OCI-LY1 (cell line): Measurements from ENCODE around the gene PARL.
"Not testable (repeated sequence)": the region's sequence is repeated elsewhere in the genome, so short reads cannot be mapped to it uniquely, and the experiment has no call there.

Source experiments
- H2AFZ ChIP-seq: fragments of 200-600 bp; sonication (generic), shearing (Covaris generic); 2 replicates; pipeline ENCODE4 v1.6.0; 2014; ENCODE audit warnings: antibody characterized with exemption, mild to moderate bottlenecking, low read length
- H3F3A ChIP-seq: fragments of 200-600 bp; sonication (generic), shearing (Covaris generic); 2 replicates; pipeline ENCODE4 v1.6.0; 2014; ENCODE audit warnings: mild to moderate bottlenecking, antibody characterized with exemption, low read length, moderate library complexity; ENCODE audit not compliant: insufficient read depth
- H3K27ac ChIP-seq: fragments of 200-600 bp; sonication (generic); 2 replicates; pipeline ENCODE4 v1.5.1; 2014; ENCODE audit warnings: low read length, mixed run types, mild to moderate bottlenecking, low read depth; ENCODE audit not compliant: poor library complexity, severe bottlenecking
- H3K27me3 ChIP-seq: fragments of 200-600 bp; sonication (generic); 2 replicates; pipeline ENCODE4 v1.6.0; 2014; ENCODE audit warnings: antibody characterized with exemption, mild to moderate bottlenecking, low read length, moderate library complexity; ENCODE audit not compliant: insufficient read depth
- H3K36me3 ChIP-seq: fragments of 200-600 bp; sonication (generic); 2 replicates; pipeline ENCODE4 v1.6.1; 2014; ENCODE audit warnings: mild to moderate bottlenecking, antibody characterized with exemption, low read length, moderate library complexity, mixed read lengths; ENCODE audit not compliant: insufficient read depth
- H3K4me1 ChIP-seq: fragments of 200-600 bp; sonication (generic); 2 replicates; pipeline ENCODE4 v1.5.1; 2014; ENCODE audit warnings: mild to moderate bottlenecking, low read length, moderate library complexity; ENCODE audit not compliant: insufficient read depth, severe bottlenecking
- H3K4me2 ChIP-seq: fragments of 200-600 bp; sonication (generic), shearing (Covaris generic); 2 replicates; pipeline ENCODE4 v1.6.1; 2014; ENCODE audit warnings: low read length
- H3K4me3 ChIP-seq: fragments of 200-600 bp; sonication (generic); 2 replicates; pipeline ENCODE4 v1.5.1; 2014; ENCODE audit warnings: low read length, low read depth, mild to moderate bottlenecking, mixed read lengths; ENCODE audit not compliant: poor library complexity, severe bottlenecking
- H3K79me2 ChIP-seq: fragments of 200-600 bp; shearing (Covaris generic); 2 replicates; pipeline ENCODE4 v1.6.1; 2016; ENCODE audit warnings: mixed run types, low read length, mixed read lengths; ENCODE audit not compliant: insufficient read depth
- H3K9ac ChIP-seq: fragments of 200-600 bp; sonication (generic), shearing (Covaris generic); 2 replicates; pipeline ENCODE4 v1.6.1; 2014; ENCODE audit warnings: mild to moderate bottlenecking, low read length, mixed read lengths
- H3K9me2 ChIP-seq: fragments of 200-600 bp; sonication (generic), shearing (Covaris generic); 2 replicates; pipeline ENCODE4 v1.6.1; 2014; ENCODE audit warnings: low read depth, mild to moderate bottlenecking, low read length, mixed read lengths
- H3K9me3 ChIP-seq: fragments of 200-600 bp; shearing (Covaris generic); 2 replicates; pipeline ENCODE4 v1.6.1; 2014; ENCODE audit warnings: low read length, mixed read lengths
- H4K20me1 ChIP-seq: fragments of 200-600 bp; sonication (generic), shearing (Covaris generic); 2 replicates; pipeline ENCODE4 v1.6.0; 2016; ENCODE audit warnings: mild to moderate bottlenecking, low read length; ENCODE audit not compliant: insufficient read depth
- EZH2 ChIP-seq: fragments of 200-600 bp; sonication (generic), shearing (Covaris generic); IDR thresholded peaks from 2 replicates; pipeline ENCODE4 v1.8.0; 2017; ENCODE audit warnings: borderline replicate concordance, mixed run types, mild to moderate bottlenecking, antibody characterized with exemption, low read length, moderate library complexity, mixed read lengths
- TF ChIP-seq, protein P1 (sequence below): fragments of 200-600 bp; sonication (generic), shearing (Covaris generic); IDR thresholded peaks from 2 replicates; pipeline ENCODE4 v1.5.1; 2017; ENCODE audit warnings: mild to moderate bottlenecking, antibody characterized with exemption, low read length, moderate library complexity, mixed read lengths

The PARL gene

DNA sequence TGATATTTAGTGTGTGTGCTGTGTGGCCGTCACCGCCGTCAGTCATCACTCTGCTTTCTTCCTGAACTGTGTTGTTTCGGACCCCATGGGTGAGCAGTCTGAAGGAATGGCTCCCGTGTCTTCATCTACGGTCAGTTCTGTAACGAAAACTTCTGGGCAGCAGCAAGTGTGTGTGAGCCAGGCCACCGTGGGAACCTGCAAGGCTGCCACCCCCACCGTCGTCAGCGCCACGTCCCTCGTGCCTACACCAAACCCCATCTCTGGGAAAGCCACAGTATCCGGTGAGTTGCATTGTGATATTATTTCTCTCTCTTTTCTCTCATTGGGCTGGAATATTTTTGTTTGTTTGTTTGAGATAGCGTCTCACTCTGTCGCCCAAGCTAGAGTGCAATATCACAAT, 94.0 kb downstream of the PARL start:
- H3K27ac ChIP-seq = no peak overlapping the region
- H3K9ac ChIP-seq = no peak overlapping the region
- H3K36me3 ChIP-seq = peaks cover 95% of the 10 kb centered on the region
- no peaks in the 10 kb centered on the region for H3K9me3 ChIP-seq
- no peak overlapping the region for H3K4me2 ChIP-seq
- H3F3A ChIP-seq = no peaks in the 10 kb centered on the region
- no peak overlapping the region for H3K4me3 ChIP-seq
- H2AFZ ChIP-seq = no peak overlapping the region
- 0 out of 2 replicates have a peak, but pooled peaks cover 3% of the 10 kb centered on the region for H4K20me1 ChIP-seq
- no peaks in the 10 kb centered on the region for H3K9me2 ChIP-seq
- no peaks in the 10 kb centered on the region for H3K27me3 ChIP-seq
- H3K4me1 ChIP-seq = no peaks in the 10 kb centered on the region
- no peaks in the 10 kb centered on the region for H3K79me2 ChIP-seq
- TF ChIP-seq, protein P1, sequence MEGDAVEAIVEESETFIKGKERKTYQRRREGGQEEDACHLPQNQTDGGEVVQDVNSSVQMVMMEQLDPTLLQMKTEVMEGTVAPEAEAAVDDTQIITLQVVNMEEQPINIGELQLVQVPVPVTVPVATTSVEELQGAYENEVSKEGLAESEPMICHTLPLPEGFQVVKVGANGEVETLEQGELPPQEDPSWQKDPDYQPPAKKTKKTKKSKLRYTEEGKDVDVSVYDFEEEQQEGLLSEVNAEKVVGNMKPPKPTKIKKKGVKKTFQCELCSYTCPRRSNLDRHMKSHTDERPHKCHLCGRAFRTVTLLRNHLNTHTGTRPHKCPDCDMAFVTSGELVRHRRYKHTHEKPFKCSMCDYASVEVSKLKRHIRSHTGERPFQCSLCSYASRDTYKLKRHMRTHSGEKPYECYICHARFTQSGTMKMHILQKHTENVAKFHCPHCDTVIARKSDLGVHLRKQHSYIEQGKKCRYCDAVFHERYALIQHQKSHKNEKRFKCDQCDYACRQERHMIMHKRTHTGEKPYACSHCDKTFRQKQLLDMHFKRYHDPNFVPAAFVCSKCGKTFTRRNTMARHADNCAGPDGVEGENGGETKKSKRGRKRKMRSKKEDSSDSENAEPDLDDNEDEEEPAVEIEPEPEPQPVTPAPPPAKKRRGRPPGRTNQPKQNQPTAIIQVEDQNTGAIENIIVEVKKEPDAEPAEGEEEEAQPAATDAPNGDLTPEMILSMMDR = no peak
- TF ChIP-seq EZH2 = no peak

DNA sequence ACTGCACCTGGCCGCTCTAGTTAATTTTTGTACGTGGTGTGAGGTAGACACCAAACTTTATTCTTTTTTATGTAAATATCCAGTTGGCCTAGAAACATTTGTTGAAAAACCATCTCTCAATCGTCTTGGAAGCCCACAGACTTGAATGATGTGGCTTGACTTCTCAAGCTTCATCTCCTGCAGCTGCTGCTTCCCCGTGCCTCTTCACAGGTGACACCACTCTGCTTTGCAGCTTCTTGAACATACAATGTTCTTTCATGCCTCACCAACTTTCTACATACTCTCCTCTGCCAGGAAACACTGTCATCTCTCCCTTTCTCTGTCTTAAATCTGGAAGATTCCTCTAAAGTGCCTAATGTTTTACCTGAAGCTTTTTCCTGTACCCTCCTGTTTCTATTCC, 94.9 kb downstream of the PARL start:
- H3K36me3 ChIP-seq = peaks cover 93% of the 10 kb centered on the region
- no peak for TF ChIP-seq EZH2
- TF ChIP-seq, protein P1 = no peak
- H3K4me2 ChIP-seq = no peak overlapping the region

DNA sequence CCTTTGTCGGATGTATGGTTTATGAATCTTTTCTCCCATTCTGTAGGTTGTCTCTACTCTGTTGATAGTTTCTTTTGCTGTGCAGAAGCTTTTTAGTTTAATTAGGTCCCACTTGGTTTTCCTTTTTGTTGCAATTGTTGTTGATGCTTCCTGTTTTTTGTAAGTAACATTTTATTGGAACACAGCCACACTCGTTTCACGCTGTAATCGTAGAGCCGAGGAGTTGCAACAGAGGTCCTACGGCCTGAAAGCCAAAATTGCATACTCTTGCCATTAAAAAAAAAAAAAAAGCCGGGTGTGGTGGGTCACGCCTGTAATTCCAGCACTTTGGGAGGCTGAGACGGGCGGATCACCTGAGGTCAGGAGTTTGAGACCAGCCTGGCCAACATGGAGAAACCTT, 100.2 kb downstream of the PARL start:
- not testable (repeated sequence) for H3K27me3 ChIP-seq, H3K9me3 ChIP-seq, H3K4me3 ChIP-seq, H3K79me2 ChIP-seq, H3K4me1 ChIP-seq, H4K20me1 ChIP-seq, H3K4me2 ChIP-seq, H3K9me2 ChIP-seq, H3K9ac ChIP-seq, H3K27ac ChIP-seq, H3F3A ChIP-seq, H2AFZ ChIP-seq
- peaks cover 92% of the 10 kb centered on the region for H3K36me3 ChIP-seq

More for the DNA sequence above, 94.9 kb downstream of the PARL start:
- Histone ChIP-seq H3K4me3 (no peak overlapping the region), H3K79me2 (no peaks in the 10 kb centered on the region), H3K27me3 (no peaks in the 10 kb centered on the region), H3K4me1 (no peaks in the 10 kb centered on the region), H3K27ac (no peak overlapping the region), H2AFZ (no peak overlapping the region), H3K9me3 (no peaks in the 10 kb centered on the region), H3K9ac (no peak overlapping the region), H3K9me2 (no peaks in the 10 kb centered on the region), H3F3A (no peaks in the 10 kb centered on the region), H4K20me1 (0 out of 2 replicates have a peak, but pooled peaks cover 3% of the 10 kb centered on the region)

DNA sequence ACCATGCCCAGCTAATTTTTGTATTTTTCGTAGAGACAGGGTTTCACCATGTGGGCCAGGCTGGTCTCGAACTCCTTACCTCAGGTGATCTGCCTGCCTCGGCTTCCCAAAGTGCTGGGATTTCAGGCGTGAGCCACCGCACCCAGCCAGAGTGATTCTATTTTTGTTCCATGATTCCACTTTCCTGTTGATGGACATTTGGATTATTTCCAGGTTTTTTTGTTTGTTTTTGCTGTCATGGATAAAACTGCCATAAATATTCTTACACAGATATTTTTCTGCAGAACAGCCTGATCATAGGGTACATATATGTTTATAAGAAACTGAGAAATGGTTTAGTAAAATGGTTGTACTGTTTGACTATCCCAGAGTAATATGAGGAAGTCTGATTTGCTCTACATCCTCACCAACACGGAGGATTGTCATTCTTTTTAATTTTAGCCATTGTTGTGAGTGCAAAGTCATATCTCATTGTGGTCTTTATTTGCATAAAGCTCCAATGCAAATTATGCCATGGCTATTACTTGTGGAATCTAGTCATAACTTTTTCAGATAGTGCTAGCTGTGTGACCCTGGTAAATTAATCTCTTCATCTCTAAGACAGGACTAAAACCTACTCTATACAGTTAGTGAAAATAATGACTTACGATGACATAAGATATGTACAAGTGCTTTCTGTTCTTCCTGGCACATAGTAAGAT, 102.0 kb downstream of the PARL start:
- Histone ChIP-seq H3K4me1 (peaks cover 7% of the 10 kb centered on the region), H3K9me3 (no peaks in the 10 kb centered on the region), H4K20me1 (no peaks in the 10 kb centered on the region), H3K4me3 (no peak overlapping the region), H3K4me2 (no peak overlapping the region), H3F3A (no peaks in the 10 kb centered on the region), H3K79me2 (no peaks in the 10 kb centered on the region), H2AFZ (no peak overlapping the region), H3K9me2 (no peaks in the 10 kb centered on the region), H3K9ac (no peak overlapping the region), H3K36me3 (peaks cover 94% of the 10 kb centered on the region), H3K27me3 (no peaks in the 10 kb centered on the region), H3K27ac (no peak overlapping the region)
- TF ChIP-seq, protein P1 = no peak
- TF ChIP-seq EZH2 = no peak
